Measurements from ENCODE around the gene TRIM66.

DNA sequence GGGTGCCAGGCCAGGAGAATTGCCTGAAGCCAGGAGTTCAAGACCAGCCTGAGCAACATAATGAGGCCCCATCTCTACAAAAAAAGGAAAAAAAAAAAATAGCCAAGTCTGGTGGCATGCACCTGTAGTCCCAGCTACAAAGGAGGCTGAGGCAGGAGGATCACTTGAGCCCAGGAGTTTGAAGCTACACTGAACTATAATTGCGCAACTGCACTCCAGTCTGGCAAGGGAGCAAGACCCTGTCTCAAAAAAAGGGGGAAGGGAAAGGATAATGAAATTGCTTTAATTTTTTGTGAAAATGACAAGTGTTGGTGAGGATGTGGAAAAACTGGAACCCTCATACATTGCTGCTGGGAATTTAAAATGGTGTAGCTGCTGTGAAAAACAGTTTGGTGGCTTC is 107.7 kb downstream of the TRIM66 start:
- TF ChIP-seq POLR2AphosphoS5 (IDR thresholded peaks at IDR 0.05; ENCODE audit: low read depth) (no peak), EZH2 (IDR thresholded peaks at IDR 0.05; ENCODE audit: low read depth, unreplicated experiment) (no peak), CREB1 (CRISPR knock-in tag; IDR thresholded peaks at IDR 0.05; ENCODE audit: low read depth) (no peak), EZH2phosphoT487 (IDR thresholded peaks at IDR 0.05; ENCODE audit: unreplicated experiment) (no peak), ZNF331 (CRISPR knock-in tag; IDR thresholded peaks at IDR 0.05; ENCODE audit: low read depth) (no peak), ZNF114 (CRISPR knock-in tag; IDR thresholded peaks at IDR 0.05) (no peak), STAT1 (IDR thresholded peaks at IDR 0.05; ENCODE audit: unreplicated experiment) (no peak), JUNB (IDR thresholded peaks at IDR 0.05; ENCODE audit: unreplicated experiment) (no peak), NANOG (IDR thresholded peaks at IDR 0.05; ENCODE audit: borderline replicate concordance) (no peak)
- TF ChIP-seq, protein P1, sequence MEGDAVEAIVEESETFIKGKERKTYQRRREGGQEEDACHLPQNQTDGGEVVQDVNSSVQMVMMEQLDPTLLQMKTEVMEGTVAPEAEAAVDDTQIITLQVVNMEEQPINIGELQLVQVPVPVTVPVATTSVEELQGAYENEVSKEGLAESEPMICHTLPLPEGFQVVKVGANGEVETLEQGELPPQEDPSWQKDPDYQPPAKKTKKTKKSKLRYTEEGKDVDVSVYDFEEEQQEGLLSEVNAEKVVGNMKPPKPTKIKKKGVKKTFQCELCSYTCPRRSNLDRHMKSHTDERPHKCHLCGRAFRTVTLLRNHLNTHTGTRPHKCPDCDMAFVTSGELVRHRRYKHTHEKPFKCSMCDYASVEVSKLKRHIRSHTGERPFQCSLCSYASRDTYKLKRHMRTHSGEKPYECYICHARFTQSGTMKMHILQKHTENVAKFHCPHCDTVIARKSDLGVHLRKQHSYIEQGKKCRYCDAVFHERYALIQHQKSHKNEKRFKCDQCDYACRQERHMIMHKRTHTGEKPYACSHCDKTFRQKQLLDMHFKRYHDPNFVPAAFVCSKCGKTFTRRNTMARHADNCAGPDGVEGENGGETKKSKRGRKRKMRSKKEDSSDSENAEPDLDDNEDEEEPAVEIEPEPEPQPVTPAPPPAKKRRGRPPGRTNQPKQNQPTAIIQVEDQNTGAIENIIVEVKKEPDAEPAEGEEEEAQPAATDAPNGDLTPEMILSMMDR (conservative IDR thresholded peaks at IDR 0.05; ENCODE audit: low read depth in 2 of 2), result no peak
- TF ChIP-seq, protein P2, sequence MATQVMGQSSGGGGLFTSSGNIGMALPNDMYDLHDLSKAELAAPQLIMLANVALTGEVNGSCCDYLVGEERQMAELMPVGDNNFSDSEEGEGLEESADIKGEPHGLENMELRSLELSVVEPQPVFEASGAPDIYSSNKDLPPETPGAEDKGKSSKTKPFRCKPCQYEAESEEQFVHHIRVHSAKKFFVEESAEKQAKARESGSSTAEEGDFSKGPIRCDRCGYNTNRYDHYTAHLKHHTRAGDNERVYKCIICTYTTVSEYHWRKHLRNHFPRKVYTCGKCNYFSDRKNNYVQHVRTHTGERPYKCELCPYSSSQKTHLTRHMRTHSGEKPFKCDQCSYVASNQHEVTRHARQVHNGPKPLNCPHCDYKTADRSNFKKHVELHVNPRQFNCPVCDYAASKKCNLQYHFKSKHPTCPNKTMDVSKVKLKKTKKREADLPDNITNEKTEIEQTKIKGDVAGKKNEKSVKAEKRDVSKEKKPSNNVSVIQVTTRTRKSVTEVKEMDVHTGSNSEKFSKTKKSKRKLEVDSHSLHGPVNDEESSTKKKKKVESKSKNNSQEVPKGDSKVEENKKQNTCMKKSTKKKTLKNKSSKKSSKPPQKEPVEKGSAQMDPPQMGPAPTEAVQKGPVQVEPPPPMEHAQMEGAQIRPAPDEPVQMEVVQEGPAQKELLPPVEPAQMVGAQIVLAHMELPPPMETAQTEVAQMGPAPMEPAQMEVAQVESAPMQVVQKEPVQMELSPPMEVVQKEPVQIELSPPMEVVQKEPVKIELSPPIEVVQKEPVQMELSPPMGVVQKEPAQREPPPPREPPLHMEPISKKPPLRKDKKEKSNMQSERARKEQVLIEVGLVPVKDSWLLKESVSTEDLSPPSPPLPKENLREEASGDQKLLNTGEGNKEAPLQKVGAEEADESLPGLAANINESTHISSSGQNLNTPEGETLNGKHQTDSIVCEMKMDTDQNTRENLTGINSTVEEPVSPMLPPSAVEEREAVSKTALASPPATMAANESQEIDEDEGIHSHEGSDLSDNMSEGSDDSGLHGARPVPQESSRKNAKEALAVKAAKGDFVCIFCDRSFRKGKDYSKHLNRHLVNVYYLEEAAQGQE (IDR thresholded peaks at IDR 0.05; ENCODE audit: unreplicated experiment), result no peak
- TF ChIP-seq, protein P3, sequence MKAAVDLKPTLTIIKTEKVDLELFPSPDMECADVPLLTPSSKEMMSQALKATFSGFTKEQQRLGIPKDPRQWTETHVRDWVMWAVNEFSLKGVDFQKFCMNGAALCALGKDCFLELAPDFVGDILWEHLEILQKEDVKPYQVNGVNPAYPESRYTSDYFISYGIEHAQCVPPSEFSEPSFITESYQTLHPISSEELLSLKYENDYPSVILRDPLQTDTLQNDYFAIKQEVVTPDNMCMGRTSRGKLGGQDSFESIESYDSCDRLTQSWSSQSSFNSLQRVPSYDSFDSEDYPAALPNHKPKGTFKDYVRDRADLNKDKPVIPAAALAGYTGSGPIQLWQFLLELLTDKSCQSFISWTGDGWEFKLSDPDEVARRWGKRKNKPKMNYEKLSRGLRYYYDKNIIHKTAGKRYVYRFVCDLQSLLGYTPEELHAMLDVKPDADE (IDR thresholded peaks at IDR 0.05), result no peak
- TF ChIP-seq, protein P4, sequence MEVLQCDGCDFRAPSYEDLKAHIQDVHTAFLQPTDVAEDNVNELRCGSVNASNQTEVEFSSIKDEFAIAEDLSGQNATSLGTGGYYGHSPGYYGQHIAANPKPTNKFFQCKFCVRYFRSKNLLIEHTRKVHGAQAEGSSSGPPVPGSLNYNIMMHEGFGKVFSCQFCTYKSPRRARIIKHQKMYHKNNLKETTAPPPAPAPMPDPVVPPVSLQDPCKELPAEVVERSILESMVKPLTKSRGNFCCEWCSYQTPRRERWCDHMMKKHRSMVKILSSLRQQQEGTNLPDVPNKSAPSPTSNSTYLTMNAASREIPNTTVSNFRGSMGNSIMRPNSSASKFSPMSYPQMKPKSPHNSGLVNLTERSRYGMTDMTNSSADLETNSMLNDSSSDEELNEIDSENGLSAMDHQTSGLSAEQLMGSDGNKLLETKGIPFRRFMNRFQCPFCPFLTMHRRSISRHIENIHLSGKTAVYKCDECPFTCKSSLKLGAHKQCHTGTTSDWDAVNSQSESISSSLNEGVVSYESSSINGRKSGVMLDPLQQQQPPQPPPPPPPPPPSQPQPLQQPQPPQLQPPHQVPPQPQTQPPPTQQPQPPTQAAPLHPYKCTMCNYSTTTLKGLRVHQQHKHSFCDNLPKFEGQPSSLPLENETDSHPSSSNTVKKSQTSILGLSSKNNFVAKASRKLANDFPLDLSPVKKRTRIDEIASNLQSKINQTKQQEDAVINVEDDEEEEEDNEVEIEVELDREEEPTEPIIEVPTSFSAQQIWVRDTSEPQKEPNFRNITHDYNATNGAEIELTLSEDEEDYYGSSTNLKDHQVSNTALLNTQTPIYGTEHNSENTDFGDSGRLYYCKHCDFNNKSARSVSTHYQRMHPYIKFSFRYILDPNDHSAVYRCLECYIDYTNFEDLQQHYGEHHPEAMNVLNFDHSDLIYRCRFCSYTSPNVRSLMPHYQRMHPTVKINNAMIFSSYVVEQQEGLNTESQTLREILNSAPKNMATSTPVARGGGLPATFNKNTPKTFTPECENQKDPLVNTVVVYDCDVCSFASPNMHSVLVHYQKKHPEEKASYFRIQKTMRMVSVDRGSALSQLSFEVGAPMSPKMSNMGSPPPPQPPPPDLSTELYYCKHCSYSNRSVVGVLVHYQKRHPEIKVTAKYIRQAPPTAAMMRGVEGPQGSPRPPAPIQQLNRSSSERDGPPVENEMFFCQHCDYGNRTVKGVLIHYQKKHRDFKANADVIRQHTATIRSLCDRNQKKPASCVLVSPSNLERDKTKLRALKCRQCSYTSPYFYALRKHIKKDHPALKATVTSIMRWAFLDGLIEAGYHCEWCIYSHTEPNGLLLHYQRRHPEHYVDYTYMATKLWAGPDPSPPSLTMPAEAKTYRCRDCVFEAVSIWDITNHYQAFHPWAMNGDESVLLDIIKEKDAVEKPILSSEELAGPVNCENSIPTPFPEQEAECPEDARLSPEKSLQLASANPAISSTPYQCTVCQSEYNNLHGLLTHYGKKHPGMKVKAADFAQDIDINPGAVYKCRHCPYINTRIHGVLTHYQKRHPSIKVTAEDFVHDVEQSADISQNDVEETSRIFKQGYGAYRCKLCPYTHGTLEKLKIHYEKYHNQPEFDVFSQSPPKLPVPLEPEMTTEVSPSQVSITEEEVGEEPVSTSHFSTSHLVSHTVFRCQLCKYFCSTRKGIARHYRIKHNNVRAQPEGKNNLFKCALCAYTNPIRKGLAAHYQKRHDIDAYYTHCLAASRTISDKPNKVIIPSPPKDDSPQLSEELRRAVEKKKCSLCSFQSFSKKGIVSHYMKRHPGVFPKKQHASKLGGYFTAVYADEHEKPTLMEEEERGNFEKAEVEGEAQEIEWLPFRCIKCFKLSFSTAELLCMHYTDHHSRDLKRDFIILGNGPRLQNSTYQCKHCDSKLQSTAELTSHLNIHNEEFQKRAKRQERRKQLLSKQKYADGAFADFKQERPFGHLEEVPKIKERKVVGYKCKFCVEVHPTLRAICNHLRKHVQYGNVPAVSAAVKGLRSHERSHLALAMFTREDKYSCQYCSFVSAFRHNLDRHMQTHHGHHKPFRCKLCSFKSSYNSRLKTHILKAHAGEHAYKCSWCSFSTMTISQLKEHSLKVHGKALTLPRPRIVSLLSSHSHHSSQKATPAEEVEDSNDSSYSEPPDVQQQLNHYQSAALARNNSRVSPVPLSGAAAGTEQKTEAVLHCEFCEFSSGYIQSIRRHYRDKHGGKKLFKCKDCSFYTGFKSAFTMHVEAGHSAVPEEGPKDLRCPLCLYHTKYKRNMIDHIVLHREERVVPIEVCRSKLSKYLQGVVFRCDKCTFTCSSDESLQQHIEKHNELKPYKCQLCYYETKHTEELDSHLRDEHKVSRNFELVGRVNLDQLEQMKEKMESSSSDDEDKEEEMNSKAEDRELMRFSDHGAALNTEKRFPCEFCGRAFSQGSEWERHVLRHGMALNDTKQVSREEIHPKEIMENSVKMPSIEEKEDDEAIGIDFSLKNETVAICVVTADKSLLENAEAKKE (CRISPR knock-in tag; IDR thresholded peaks at IDR 0.05), result no peak
